Suppressor macrophage treated with lipopolysaccharide for 4 hours (primary cell): ENCODE measurements around the gene TCTN3.
"Not testable (repeated sequence)": the region's sequence is repeated elsewhere in the genome, so short reads cannot be mapped to it uniquely, and the experiment has no call there.

Experiments
- DNase-seq: peaks from one replicate; pipeline ENCODE4 v3.0.0-alpha.2; 2020

Gene TCTN3

GRCh38 chr10:95683966-95684365, 9.8 kb downstream of the TCTN3 start:
- no peak for DNase-seq

GRCh38 chr10:95675403-95676116, 18.2 kb downstream of the TCTN3 start:
- no peak for DNase-seq

GRCh38 chr10:95674643-95675042, 19.1 kb downstream of the TCTN3 start:
- no peak for DNase-seq

GRCh38 chr10:95672641-95673040, 21.1 kb downstream of the TCTN3 start:
- not testable (repeated sequence) for DNase-seq

GRCh38 chr10:95664543-95664942, 29.2 kb downstream of the TCTN3 start:
- no peak for DNase-seq

GRCh38 chr10:95663496-95663895, 30.2 kb downstream of the TCTN3 start:
- DNase-seq: no peak

- DNase-seq: no peak
These were observed 31.9 kb downstream of the TCTN3 start for GRCh38 chr10:95661818-95662217.

- no peak for DNase-seq
These were observed 33.4 kb downstream of the TCTN3 start for GRCh38 chr10:95660283-95660682.

GRCh38 chr10:95657250-95657649, 36.5 kb downstream of the TCTN3 start:
- DNase-seq: no peak

- peak; percentile 87 for DNase-seq
These were observed 37.2 kb downstream of the TCTN3 start, which contains the start of gene ALDH18A1 for GRCh38 chr10:95656291-95657164. Gene ALDH18A1, minus strand, starts transcription at chr10:95656711. Its CDS starts 3,334 bp downstream, at chr10:95653377.

- no peak for DNase-seq
These were observed 38.0 kb downstream of the TCTN3 start for GRCh38 chr10:95655571-95656290.

- no peak for DNase-seq
These were observed 39.8 kb downstream of the TCTN3 start for GRCh38 chr10:95653895-95654294.

- peak; percentile 21 for DNase-seq
These were observed 42.2 kb downstream of the TCTN3 start for GRCh38 chr10:95651346-95652060.

GRCh38 chr10:95650232-95650631, 43.5 kb downstream of the TCTN3 start:
- DNase-seq: no peak

GRCh38 chr10:95648138-95648537, 45.6 kb downstream of the TCTN3 start:
- no peak for DNase-seq

GRCh38 chr10:95646160-95646559, 47.6 kb downstream of the TCTN3 start:
- DNase-seq: no peak

GRCh38 chr10:95644901-95645300, 48.8 kb downstream of the TCTN3 start:
- no peak for DNase-seq

GRCh38 chr10:95640891-95641315, 52.8 kb downstream of the TCTN3 start:
- no peak for DNase-seq

- no peak for DNase-seq
These were observed 55.8 kb downstream of the TCTN3 start for GRCh38 chr10:95637911-95638310.

- DNase-seq: no peak
These were observed 56.6 kb downstream of the TCTN3 start for GRCh38 chr10:95637140-95637539.

GRCh38 chr10:95635319-95635733, 58.4 kb downstream of the TCTN3 start:
- no peak for DNase-seq

GRCh38 chr10:95628786-95629185, 64.9 kb downstream of the TCTN3 start:
- DNase-seq: no peak

GRCh38 chr10:95626500-95626899, 67.2 kb downstream of the TCTN3 start:
- no peak for DNase-seq
